Motor neuron (in vitro differentiated cells): ENCODE data around the gene PIAS2. TPM values are rescaled to one million over a fixed set of nuclear protein-coding genes. Genes with fewer than 3 reads are reported as not detected.
"Not testable (repeated sequence)": the region's sequence is repeated elsewhere in the genome, so short reads cannot be mapped to it uniquely, and the experiment has no call there.

ENCODE experiments used
- ATAC-seq, 8 experiments: fragments of 200-7000 bp; cut with Tn5 transposase; replicated peaks in 6 of 8; 2 replicates each; pipeline ENCODE4 v1.8.0; 2021; ENCODE audit warnings: mild to moderate bottlenecking in 8 of 8, moderate library complexity in 8 of 8
- H3K27ac ChIP-seq, 2 donors: fragments of 250-450 bp; sonication (Bioruptor Pico); 2 replicates each; pipeline ENCODE4 v1.9.0; 2021; ENCODE audit warnings: antibody characterized with exemption in 2 of 2, mild to moderate bottlenecking in 2 of 2, moderate library complexity in 1 of 2
- H3K4me1 ChIP-seq, 2 donors: fragments of 250-450 bp; sonication (Bioruptor Pico); replicated peaks in 1 of 2; 2 replicates each; pipeline ENCODE4 v1.6.1; 2021; ENCODE audit warnings: antibody characterized with exemption in 2 of 2, mild to moderate bottlenecking in 2 of 2, moderate library complexity in 1 of 2
- H3K4me3 ChIP-seq, 5 donors: fragments of 250-450 bp; sonication (Bioruptor Pico); 2 replicates each; pipeline ENCODE4 v1.9.0; 2021; ENCODE audit warnings: antibody characterized with exemption in 5 of 5, mild to moderate bottlenecking in 5 of 5, moderate library complexity in 4 of 5
- WGBS, 10 experiments: fragments of 450-650 bp; shearing (Covaris generic); methylation state at CpG; one replicate each; pipeline ENCODE4 v1.0.0; 2022; 5-methylcytosine and 5-hydroxymethylcytosine counted together
- in situ Hi-C, 9 experiments: fragments of 400-800 bp; cut with MboI; loops; one replicate each; pipeline ENCODE4 v1.15.0; 2021; ENCODE audit warnings: low sequenced_read_pairs in 9 of 9, low pct_unique_long_range_greater_than_20kb in 2 of 9; ENCODE audit not compliant: unreplicated experiment in 9 of 9
- total RNA-seq, 8 experiments: library from RNA; unstranded; fragments of 300-600 nt; gene quantifications; 2 replicates each; pipeline versions ENCODE4 v1.2.3 to v1.2.4, GENCODE V29; 2022

Gene PIAS2, protein sequence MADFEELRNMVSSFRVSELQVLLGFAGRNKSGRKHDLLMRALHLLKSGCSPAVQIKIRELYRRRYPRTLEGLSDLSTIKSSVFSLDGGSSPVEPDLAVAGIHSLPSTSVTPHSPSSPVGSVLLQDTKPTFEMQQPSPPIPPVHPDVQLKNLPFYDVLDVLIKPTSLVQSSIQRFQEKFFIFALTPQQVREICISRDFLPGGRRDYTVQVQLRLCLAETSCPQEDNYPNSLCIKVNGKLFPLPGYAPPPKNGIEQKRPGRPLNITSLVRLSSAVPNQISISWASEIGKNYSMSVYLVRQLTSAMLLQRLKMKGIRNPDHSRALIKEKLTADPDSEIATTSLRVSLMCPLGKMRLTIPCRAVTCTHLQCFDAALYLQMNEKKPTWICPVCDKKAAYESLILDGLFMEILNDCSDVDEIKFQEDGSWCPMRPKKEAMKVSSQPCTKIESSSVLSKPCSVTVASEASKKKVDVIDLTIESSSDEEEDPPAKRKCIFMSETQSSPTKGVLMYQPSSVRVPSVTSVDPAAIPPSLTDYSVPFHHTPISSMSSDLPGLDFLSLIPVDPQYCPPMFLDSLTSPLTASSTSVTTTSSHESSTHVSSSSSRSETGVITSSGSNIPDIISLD
- total RNA-seq, result 10 to 100 TPM; 15.4 to 37.5 (median 19.9) TPM

DNA sequence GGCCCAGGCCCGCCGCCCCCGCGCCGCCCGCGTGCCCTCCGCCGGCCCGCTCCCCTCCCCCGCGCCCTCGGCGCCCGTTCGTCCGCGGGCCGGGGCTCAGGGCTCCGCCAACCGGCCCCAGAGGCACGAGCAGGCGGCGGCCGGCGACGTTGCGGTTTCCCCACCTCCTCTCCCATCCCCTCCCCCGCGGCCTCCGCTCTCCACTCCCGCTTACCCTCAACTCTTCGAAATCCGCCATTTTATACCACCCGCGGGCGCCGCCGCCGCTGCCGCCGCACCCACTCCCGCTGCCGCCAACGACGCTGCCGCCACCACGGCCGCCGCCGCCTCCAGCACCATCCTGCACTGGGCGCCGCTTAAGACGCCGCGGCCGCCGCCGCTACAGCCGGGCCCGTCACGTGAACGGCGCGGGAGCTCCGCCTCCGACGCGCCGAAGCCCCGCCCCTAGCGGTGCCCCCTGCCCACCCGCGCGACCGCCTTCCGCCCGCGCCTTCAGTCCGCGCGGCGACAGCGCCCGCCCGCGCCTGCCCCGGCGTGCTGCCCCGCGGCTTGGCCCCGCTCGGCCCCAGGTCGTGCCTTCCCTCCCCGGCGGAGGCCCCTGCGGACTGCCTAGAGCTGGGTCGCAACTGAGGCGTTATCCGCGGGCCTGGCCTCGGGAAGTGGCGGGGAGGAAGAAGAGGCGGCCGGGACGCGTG lies at the start of gene PIAS2, which contains the start of gene KATNAL2:
PIAS2 (minus strand) TSS at position 400 of the 695 bp plus-strand sequence; CDS start at position 238, 162 bp downstream.
KATNAL2 (plus strand) TSS at position 495 of the 695 bp plus-strand sequence. CDS start 29,271 bp downstream, outside the sequence.
- WGBS, 10 experiments, result no CpG with 5 or more reads among the region's 107 CpGs

DNA sequence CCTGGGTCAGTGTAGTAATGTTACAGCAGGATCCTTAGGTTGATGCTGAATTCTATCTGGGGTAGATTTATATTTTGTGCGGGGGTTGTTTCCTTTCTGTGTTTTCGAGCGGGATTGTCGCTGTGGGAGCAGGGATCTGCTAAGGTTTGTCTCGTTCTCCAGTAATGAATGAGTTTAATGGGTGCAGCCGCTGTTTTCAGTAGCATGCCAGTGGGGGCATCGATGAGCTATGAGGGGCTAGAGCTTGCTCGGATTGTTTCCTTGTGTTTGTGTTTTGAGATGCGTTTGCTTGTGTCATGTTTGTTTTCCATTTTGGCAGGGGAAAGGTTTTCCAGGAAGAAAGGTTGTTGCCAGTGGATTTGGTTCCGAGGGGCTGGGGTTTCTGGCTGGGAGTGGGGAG lies 49.0 kb upstream of the PIAS2 start:
- ATAC-seq, result peak in 1 of 8 experiments; percentile 9
- WGBS, 10 experiments, result no CpG with 5 or more reads among the region's 10 CpGs
- H3K4me1 ChIP-seq, in situ Hi-C loops, H3K27ac ChIP-seq, H3K4me3 ChIP-seq: not testable (repeated sequence)

More for the DNA sequence above, at the start of gene PIAS2, which contains the start of gene KATNAL2:
- peaks cover 7 to 18% of the 10 kb centered on the region in 2 donors for H3K4me1 ChIP-seq
- in situ Hi-C loops, result no loop called here
- peak; percentile 79 to 94 (median 92) for ATAC-seq
- H3K4me3 ChIP-seq, result peak within 1 kb of the TSS; percentile 56 to 87 (median 73)
- H3K27ac ChIP-seq, result peak within 1 kb of the TSS; percentile 73 to 77

DNA sequence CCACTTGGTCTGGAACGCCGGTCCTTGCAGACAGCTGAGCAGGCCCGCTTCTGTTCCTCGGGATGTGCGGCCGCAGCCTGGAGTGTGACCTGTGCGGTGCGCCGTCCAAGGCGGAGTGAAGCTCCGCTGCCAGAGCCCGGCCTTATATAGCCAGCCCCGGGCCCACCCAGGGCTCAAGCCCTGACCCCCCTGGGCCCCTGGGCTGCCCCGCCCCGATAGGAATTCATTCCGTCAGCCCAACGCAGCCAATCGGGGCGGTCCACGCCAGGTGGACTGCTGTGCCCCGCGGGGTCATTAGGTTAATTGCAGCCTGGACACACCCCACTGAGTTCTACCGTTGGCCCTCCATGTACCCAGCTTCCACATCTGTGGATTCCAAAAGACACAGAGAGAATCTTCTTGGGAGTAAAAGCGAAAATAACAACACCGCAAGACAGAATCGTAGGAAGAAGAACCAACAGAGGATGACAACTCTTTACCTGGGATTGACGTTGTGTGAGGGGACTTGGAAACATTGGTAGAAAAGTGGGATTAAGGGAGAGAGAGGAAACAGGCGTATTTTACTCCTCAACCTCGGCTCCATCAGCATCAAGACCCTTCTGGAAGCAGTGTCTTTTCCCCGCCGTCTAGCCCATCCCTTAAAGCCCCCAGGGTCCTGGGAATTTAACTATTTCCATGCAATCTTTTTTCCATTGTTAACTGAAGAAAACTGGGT lies 47.4 kb upstream of the PIAS2 start:
- H3K27ac ChIP-seq, in situ Hi-C loops, H3K4me1 ChIP-seq, H3K4me3 ChIP-seq: not testable (repeated sequence)
- WGBS, 10 experiments, result 85 to 90% (median 88%) methylated on average over 7 to 8 of the region's 31 CpGs; no CpG with 5 or more reads in 6 of the 10 experiments
- ATAC-seq, result peak in 5 of 8 experiments; percentile 8 to 30 (median 27)

DNA sequence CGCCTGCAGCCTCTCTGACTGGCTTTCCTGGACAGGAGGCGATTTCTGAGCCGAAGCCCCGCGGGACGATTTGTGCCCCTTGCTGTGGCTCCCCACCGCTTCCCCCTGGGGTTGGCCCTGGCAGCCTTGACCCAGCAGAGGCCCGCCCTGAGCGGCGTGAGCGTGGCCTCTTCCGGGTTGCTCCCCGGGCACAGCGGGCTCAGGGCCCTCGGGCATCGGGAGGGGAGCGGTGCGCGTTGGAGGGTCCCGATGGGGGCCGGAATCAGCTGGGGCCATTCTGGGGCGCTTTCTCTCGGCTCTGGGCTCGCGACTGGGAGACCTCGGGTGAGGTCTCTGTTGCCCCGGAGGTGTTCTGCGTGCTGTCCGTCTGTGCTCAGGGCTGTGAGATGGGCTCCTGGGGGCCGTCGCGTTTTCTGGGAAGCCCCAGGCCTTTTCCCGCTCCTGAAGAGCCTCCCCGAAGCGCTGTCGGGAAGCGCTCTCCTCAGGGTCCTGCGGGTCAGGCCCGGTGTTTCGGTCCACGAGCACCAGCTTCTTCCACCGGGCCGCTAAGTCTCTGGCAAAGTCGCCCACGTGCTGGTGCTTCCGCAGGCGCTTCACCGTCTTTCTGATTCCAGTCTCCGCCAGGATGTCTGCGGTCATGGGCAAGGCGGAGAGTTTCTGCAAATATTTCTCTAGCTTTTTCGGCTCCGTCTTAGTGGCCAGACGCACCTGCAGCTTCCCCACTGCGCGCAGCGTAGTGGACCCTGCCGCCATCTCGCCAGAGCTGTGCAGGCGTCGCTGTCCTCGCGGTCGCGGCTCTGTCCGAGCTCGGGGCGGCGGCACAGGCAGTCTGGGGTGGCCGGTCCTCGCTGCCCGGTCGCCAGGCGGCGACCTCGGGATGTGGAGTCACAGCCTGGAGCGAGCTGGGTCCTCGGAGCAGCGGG lies 46.6 kb upstream of the PIAS2 start:
- in situ Hi-C loops, H3K27ac ChIP-seq, H3K4me3 ChIP-seq, H3K4me1 ChIP-seq: not testable (repeated sequence)
- no CpG with 5 or more reads among the region's 79 CpGs for WGBS, 10 experiments
- peak in 3 of 8 experiments; percentile 14 to 31 (median 25) for ATAC-seq

DNA sequence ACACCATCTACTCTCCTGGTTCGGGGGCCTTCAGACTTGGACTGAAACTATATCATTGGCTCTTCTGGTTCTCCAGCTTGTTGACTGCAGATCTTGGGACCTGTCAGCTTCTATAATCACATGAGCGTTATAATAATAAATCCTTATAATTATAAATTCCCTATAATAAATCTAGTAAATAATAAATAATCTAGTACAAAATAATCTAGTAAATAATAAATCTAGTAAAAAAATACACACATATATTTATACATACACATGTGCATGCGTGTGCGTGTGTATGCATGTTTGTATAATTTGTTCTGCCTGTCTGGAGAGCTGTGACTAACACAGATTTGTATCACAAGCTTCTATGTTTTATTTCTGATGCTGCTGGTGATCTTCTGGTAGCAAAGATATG lies 40.9 kb upstream of the PIAS2 start:
- Histone ChIP-seq H3K4me3 (no peak overlapping the region), H3K27ac (no peak overlapping the region), H3K4me1 (no peaks in the 10 kb centered on the region)
- in situ Hi-C loops, result no loop called here
- ATAC-seq, result no peak
- WGBS, 10 experiments, result 33 to 100% (median 93%) methylated on average over 1 to 4 of the region's 4 CpGs; no CpG with 5 or more reads in 2 of the 10 experiments

DNA sequence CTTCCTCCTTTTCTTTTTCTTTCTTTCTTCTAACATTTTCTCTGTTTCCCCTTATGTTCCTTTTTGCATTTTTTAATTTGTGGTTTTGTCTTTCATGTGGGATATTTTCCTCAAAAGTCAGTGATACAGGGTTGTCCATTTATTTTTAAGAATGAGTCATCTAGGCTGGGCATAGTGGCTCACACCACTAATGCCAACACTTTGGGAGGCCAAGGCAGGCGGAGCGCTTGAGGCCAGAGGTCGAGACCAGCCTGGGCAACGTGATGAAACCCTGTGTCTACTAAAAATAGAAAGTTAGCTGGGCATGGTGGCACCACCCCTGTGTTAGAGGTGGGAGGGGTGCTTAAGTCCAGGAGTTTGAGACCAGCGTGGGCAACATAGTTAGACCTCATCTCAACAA lies 35.9 kb upstream of the PIAS2 start:
- H3K4me1 ChIP-seq, result no peaks in the 10 kb centered on the region
- in situ Hi-C loops, result no loop called here
- WGBS, 10 experiments, result 46 to 100% (median 67%) methylated on average over 2 to 5 of the region's 5 CpGs; no CpG with 5 or more reads in 4 of the 10 experiments
- no peak overlapping the region for H3K27ac ChIP-seq
- H3K4me3 ChIP-seq, result no peak overlapping the region
- no peak for ATAC-seq

DNA sequence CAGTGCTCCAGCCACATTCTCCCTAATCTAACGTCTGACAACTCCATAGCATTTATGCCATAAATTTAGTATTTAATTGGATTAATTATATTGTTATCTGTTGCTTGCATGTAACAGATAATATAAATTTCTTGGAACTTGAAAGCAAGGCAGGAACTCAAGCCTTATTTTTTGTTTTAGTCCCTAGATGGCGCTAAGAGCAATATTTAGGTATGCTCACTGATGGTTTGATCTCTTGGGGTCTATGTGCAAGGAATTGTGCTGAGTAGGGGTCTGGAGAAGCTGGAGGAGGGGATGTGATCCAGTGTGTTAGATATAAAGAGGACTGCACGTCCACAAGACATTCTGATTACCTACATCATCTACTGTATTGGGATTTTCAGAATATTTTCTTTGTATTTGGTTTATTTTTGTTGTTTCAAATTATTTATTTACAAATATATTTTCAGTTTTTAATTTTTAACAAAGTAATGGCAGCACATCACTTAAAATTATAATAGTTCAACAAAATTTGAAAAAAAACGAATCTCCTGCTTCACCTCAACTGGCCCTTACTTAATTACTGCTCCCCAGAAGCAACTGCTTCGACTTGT lies 32.9 kb upstream of the PIAS2 start:
- no peak for ATAC-seq
- in situ Hi-C loops, result no loop called here
- Histone ChIP-seq H3K4me1 (no peaks in the 10 kb centered on the region), H3K27ac (no peak overlapping the region), H3K4me3 (no peak overlapping the region)
- 18 to 100% (median 45%) methylated on average over 1 to 5 of the region's 5 CpGs for WGBS, 10 experiments

DNA sequence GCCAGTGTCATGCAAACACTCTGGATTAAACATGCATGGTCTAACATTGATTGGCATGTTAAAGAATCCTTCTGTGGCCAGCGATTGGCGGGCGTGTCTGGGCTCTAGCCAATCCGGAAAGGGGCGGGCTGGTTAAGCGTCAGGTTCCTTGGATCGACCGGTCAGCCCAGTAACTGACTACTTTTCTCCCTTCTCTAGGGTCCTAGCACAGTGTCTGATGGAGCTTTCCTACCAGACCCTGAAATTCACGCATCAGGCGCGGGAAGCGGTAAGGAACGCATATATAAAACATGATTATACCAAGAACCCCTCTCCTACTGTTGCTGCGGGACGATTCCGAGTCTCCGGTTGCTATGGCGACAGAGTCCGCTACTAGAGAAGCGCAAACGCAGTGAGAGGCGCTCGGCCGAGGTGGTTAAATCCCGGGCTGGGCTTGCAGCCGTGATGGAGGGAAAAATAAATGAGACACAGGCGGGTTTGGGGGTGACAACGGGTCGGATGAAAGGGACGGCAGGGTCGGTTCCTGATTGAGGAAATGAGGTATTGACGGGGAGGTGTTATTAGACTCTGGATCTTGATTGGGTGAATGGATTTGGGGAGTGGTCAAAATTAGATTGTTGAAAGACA lies 29.5 kb upstream of the PIAS2 start:
- no peaks in the 10 kb centered on the region for H3K4me1 ChIP-seq
- peak overlapping the region; percentile 46 to 59 (median 51) for H3K4me3 ChIP-seq
- no peak overlapping the region for H3K27ac ChIP-seq
- in situ Hi-C loops, result no loop called here
- 0 to 13% (median 1%) methylated on average over 5 to 22 of the region's 32 CpGs; no CpG with 5 or more reads in 1 of the 10 experiments for WGBS, 10 experiments
- peak; percentile 98 to 100 (median 100) for ATAC-seq

DNA sequence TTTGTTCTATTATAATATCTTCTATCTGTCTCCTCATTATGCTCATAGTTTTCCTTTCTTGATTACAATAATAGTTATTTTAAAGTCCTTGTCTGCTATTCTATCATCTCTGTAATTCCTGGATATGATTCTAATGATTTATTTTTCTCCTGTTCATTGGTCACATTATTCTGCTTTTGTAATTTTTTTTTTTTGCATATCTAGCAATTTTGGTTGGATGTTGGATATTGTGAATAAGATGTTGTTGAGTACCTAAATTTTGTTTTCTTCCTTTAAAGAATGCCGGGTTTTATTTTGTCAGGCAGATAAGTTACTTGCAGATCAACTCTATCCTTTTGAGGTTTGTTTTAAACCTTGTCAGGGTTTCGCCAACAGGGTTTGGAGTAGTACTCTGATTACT lies 25.3 kb upstream of the PIAS2 start:
- Histone ChIP-seq H3K4me1 (no peaks in the 10 kb centered on the region), H3K27ac (no peak overlapping the region), H3K4me3 (no peak overlapping the region)
- in situ Hi-C loops, result no loop called here
- ATAC-seq, result no peak
- WGBS, 10 experiments, result 41 to 100% (median 84%) methylated on average over 1 to 2 of the region's 2 CpGs; no CpG with 5 or more reads in 1 of the 10 experiments

DNA sequence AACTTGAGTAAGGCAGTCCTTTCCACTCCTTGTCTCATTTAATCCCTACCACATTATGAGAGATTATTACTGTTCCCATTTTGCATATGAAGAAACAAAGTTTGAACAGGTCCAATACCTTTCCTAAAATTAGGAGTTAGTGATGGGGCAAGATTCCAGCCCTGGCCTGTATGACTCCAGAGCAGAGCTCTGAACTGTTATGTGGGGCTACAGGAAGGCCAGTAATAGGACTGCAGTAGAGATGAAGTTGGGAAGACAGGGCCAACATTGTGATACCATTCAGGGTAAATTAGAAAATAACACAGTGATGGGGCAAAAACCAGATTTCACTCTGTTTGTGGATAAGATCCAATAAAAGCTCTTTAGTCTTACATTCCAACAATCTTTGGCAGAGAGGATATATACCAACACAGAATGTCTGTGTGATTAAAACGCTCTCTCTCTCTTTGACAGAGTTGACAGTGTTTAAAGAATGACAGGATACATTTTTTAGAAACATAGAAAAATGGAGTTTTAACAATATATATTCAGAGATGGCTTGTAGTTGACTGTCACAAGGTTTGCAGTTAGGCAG lies 22.8 kb upstream of the PIAS2 start:
- no peaks in the 10 kb centered on the region for H3K4me1 ChIP-seq
- H3K4me3 ChIP-seq, result no peak overlapping the region
- ATAC-seq, result peak in 6 of 8 experiments; percentile 8 to 26 (median 21)
- no peak overlapping the region for H3K27ac ChIP-seq
- in situ Hi-C loops, result no loop called here
- 13 to 100% (median 84%) methylated on average over 1 of the region's 1 CpG; no CpG with 5 or more reads in 2 of the 10 experiments for WGBS, 10 experiments
